ENCODE results near the gene MRPL10. TPM values are rescaled to one million over a fixed set of nuclear protein-coding genes. Genes with fewer than 3 reads are reported as not detected.

MRPL10 gene
- total and polyA plus RNA-seq, 2 experiments from 2014 or later, result 70.0 to 87.1 TPM

GRCh38 chr17:47877368-47878034, 46.2 kb upstream of the MRPL10 start:
- peaks cover 24% of the 10 kb centered on the region for H3K4me1 ChIP-seq (ENCODE audit: low read depth)
- H3K27ac ChIP-seq, result peak overlapping the region; percentile 39
- H3K36me3 ChIP-seq, result no peaks in the 10 kb centered on the region
- TF ChIP-seq CTCF (IDR thresholded peaks at IDR 0.05; ENCODE audit: low read depth, low read length), result no peak
- no peaks in the 10 kb centered on the region for H3K9me3 ChIP-seq (ENCODE audit: low read depth)
- DNase-seq (ENCODE audit: low read depth in 1 of 2, low spot score in 1 of 2), result no peak
- H3K4me3 ChIP-seq, result no peak overlapping the region
- H3K27me3 ChIP-seq, result no peaks in the 10 kb centered on the region

GRCh38 chr17:47875011-47875985, 44.0 kb upstream of the MRPL10 start:
- no peak overlapping the region for H3K27ac ChIP-seq
- no peak for TF ChIP-seq CTCF (IDR thresholded peaks at IDR 0.05; ENCODE audit: low read depth, low read length)
- peaks cover 34% of the 10 kb centered on the region for H3K4me1 ChIP-seq (ENCODE audit: low read depth)
- H3K27me3 ChIP-seq, result no peaks in the 10 kb centered on the region
- no peaks in the 10 kb centered on the region for H3K36me3 ChIP-seq
- DNase-seq (ENCODE audit: low read depth in 1 of 2, low spot score in 1 of 2), result no peak
- H3K9me3 ChIP-seq (ENCODE audit: low read depth), result no peaks in the 10 kb centered on the region
- no peak overlapping the region for H3K4me3 ChIP-seq

- H3K27ac ChIP-seq, result no peak overlapping the region
- H3K4me1 ChIP-seq (ENCODE audit: low read depth), result peaks cover 39% of the 10 kb centered on the region
- H3K27me3 ChIP-seq, result no peaks in the 10 kb centered on the region
- no peak for TF ChIP-seq CTCF (IDR thresholded peaks at IDR 0.05; ENCODE audit: low read depth, low read length)
- no peaks in the 10 kb centered on the region for H3K9me3 ChIP-seq (ENCODE audit: low read depth)
- H3K4me3 ChIP-seq, result no peak overlapping the region
- no peak for DNase-seq (ENCODE audit: low read depth in 1 of 2, low spot score in 1 of 2)
- H3K36me3 ChIP-seq, result no peaks in the 10 kb centered on the region
Observed at GRCh38 chr17:47873200-47874090, 42.1 kb upstream of the MRPL10 start.

GRCh38 chr17:47872651-47873161, 41.4 kb upstream of the MRPL10 start:
- TF ChIP-seq CTCF (IDR thresholded peaks at IDR 0.05; ENCODE audit: low read depth, low read length), result no peak
- DNase-seq (ENCODE audit: low read depth in 1 of 2, low spot score in 1 of 2), result no peak

More at GRCh38 chr17:47872651-47873161, 41.4 kb upstream of the MRPL10 start:
- no peak overlapping the region for H3K4me3 ChIP-seq
- no peaks in the 10 kb centered on the region for H3K36me3 ChIP-seq
- peaks cover 34% of the 10 kb centered on the region for H3K4me1 ChIP-seq (ENCODE audit: low read depth)
- H3K9me3 ChIP-seq (ENCODE audit: low read depth), result no peaks in the 10 kb centered on the region
- no peak overlapping the region for H3K27ac ChIP-seq
- H3K27me3 ChIP-seq, result no peaks in the 10 kb centered on the region

Measured in cardiac muscle cell (in vitro differentiated cells and primary cell).